ENCODE data around the gene BRME1.

- TF ChIP-seq CTCF (IDR thresholded peaks at IDR 0.05 in 4 of 5, conservative IDR thresholded peaks at IDR 0.05 in 1 of 5) (no peak), POLR2A (IDR thresholded peaks at IDR 0.05) (no peak)
These were observed 30.1 kb downstream of the BRME1 start for GRCh38 chr19:13875824-13876223.
